Neuronal stem cell (in vitro differentiated cells): ENCODE results near the gene OSBPL3.

Experiments used
- DNase-seq: peaks from one replicate; pipeline ENCODE4 v3.0.0-alpha.2; 2013; ENCODE audit warnings: low spot score
- H2AFZ ChIP-seq: one replicate; pipeline ENCODE4 v1.6.1; 2013; ENCODE audit warnings: mild to moderate bottlenecking, low read length, inconsistent platforms
- H2AK5ac ChIP-seq: 2 replicates; pipeline ENCODE4 v1.6.1; 2013; ENCODE audit warnings: low read depth, mild to moderate bottlenecking, inconsistent platforms, low read length, moderate library complexity, mixed read lengths
- H2BK120ac ChIP-seq: 2 replicates; pipeline ENCODE4 v1.6.1; 2013; ENCODE audit warnings: low read depth, mild to moderate bottlenecking, inconsistent platforms, low read length, moderate library complexity, mixed read lengths
- H2BK12ac ChIP-seq: one replicate; pipeline ENCODE4 v1.6.1; 2013; ENCODE audit warnings: low read length, inconsistent platforms
- H2BK15ac ChIP-seq: 2 replicates; pipeline ENCODE4 v1.6.1; 2013; ENCODE audit warnings: mild to moderate bottlenecking, low read length, inconsistent platforms, mixed read lengths
- H2BK5ac ChIP-seq: one replicate; pipeline ENCODE4 v1.6.1; 2013; ENCODE audit warnings: inconsistent platforms, mild to moderate bottlenecking, low read length, moderate library complexity
- H3K14ac ChIP-seq: one replicate; pipeline ENCODE4 v1.6.1; 2013; ENCODE audit warnings: low read length, inconsistent platforms
- H3K18ac ChIP-seq: 2 replicates; pipeline ENCODE4 v1.6.1; 2013; ENCODE audit warnings: low read length, inconsistent platforms
- H3K23ac ChIP-seq: 2 replicates; pipeline ENCODE4 v1.6.1; 2013; ENCODE audit warnings: low read depth, mild to moderate bottlenecking, mixed read lengths, low read length, inconsistent platforms; ENCODE audit not compliant: poor library complexity
- H3K27ac ChIP-seq: replicated peaks from 3 replicates; pipeline ENCODE4 v1.5.1; 2013; ENCODE audit warnings: low read length, inconsistent platforms
- H3K27me3 ChIP-seq, 3 experiments: 2 replicates each; pipeline ENCODE4 v1.6.1; 2013; ENCODE audit warnings: low read length in 3 of 3, mild to moderate bottlenecking in 2 of 3, inconsistent platforms in 1 of 3, low read depth in 1 of 3, mixed read lengths in 1 of 3, moderate library complexity in 1 of 3; ENCODE audit not compliant: control insufficient read depth in 3 of 3, insufficient read depth in 3 of 3
- H3K36me3 ChIP-seq, 2 donors: replicated peaks in 1 of 2; 2 replicates each; pipeline ENCODE4 v1.6.1; 2013; ENCODE audit warnings: low read length in 2 of 2; ENCODE audit not compliant: control insufficient read depth in 2 of 2, insufficient read depth in 2 of 2
- H3K4ac ChIP-seq: 2 replicates; pipeline ENCODE4 v1.6.1; 2013; ENCODE audit warnings: inconsistent platforms, mild to moderate bottlenecking, low read length, moderate library complexity
- H3K4me1 ChIP-seq, 2 donors: 1 replicate in 1 of 2; 2 replicates in 1 of 2; pipeline ENCODE4 v1.6.1; 2013; ENCODE audit warnings: low read length in 2 of 2, low read depth in 1 of 2; ENCODE audit not compliant: control insufficient read depth in 2 of 2, insufficient read depth in 1 of 2
- H3K4me2 ChIP-seq: one replicate; pipeline ENCODE4 v1.6.1; 2013; ENCODE audit warnings: mild to moderate bottlenecking, low read length, inconsistent platforms; ENCODE audit not compliant: insufficient read depth, poor library complexity, severe bottlenecking
- H3K4me3 ChIP-seq, 2 donors: 2 replicates each; pipeline ENCODE4 v1.5.1; 2013; ENCODE audit warnings: low read length in 2 of 2, mild to moderate bottlenecking in 2 of 2, inconsistent platforms in 1 of 2, moderate library complexity in 1 of 2
- H3K79me1 ChIP-seq: one replicate; pipeline ENCODE4 v1.6.1; 2013; ENCODE audit warnings: low read depth, mild to moderate bottlenecking, inconsistent platforms, low read length, moderate library complexity
- H3K9ac ChIP-seq: one replicate; pipeline ENCODE4 v1.6.1; 2013; ENCODE audit warnings: mild to moderate bottlenecking, low read depth, low read length, inconsistent platforms; ENCODE audit not compliant: poor library complexity
- H3K9me3 ChIP-seq, 2 donors: replicated peaks in 1 of 2; 2 replicates each; pipeline versions ENCODE3 to v1.6.1; 2013; ENCODE audit warnings: low read length in 2 of 2, mild to moderate bottlenecking in 2 of 2, inconsistent platforms in 1 of 2, low read depth in 1 of 2, mixed read lengths in 1 of 2, moderate library complexity in 1 of 2; ENCODE audit not compliant: control insufficient read depth in 2 of 2, insufficient read depth in 1 of 2
- H4K8ac ChIP-seq: one replicate; pipeline ENCODE4 v1.6.1; 2013; ENCODE audit warnings: low read depth, mild to moderate bottlenecking, inconsistent platforms, low read length, moderate library complexity
- H4K91ac ChIP-seq: one replicate; pipeline ENCODE4 v1.6.1; 2013; ENCODE audit warnings: low read length, low read depth, mild to moderate bottlenecking, inconsistent platforms; ENCODE audit not compliant: poor library complexity
- WGBS, 2 donors: extraction: QIAGEN DNeasy Blood & Tissue Kit; methylation state at CpG; one replicate each; pipeline ENCODE4 v1.1.7; 2013; ENCODE audit warnings: missing lambda C conversion rate in 2 of 2, mixed read lengths in 1 of 2; ENCODE audit not compliant: insufficient read length in 2 of 2, insufficient replicate concordance in 1 of 2; ENCODE audit errors: extremely low coverage in 2 of 2; 5-methylcytosine and 5-hydroxymethylcytosine counted together

Gene OSBPL3

GRCh38 chr7:24877790-24878311, 102.1 kb downstream of the OSBPL3 start:
- Histone ChIP-seq H3K4me2 (no peak overlapping the region), H3K27ac (no peak overlapping the region), H2AFZ (no peak overlapping the region), H3K14ac (no peak overlapping the region), H2AK5ac (no peak overlapping the region), H3K23ac (no peak overlapping the region), H3K36me3 (peaks cover 0 to under 1% of the 10 kb centered on the region in 2 donors), H4K8ac (no peak overlapping the region), H3K9me3 (no peaks in the 10 kb centered on the region), H2BK12ac (no peak overlapping the region), H3K4ac (no peak overlapping the region), H2BK15ac (no peak overlapping the region), H3K18ac (no peak overlapping the region), H3K9ac (no peak overlapping the region), H3K27me3 (no peaks in the 10 kb centered on the region), H2BK5ac (no peak overlapping the region), H3K4me1 (peaks cover 2 to 14% of the 10 kb centered on the region in 2 donors), H2BK120ac (no peak overlapping the region), H3K79me1 (no peaks in the 10 kb centered on the region), H4K91ac (no peak overlapping the region), H3K4me3 (no peak overlapping the region)
- no peak for DNase-seq
- no CpG with 5 or more reads among the region's 4 CpGs for WGBS, 2 donors

- Histone ChIP-seq H3K18ac (no peak overlapping the region), H2BK120ac (no peak overlapping the region), H2BK5ac (no peak overlapping the region), H3K27ac (no peak overlapping the region), H3K9ac (no peak overlapping the region), H3K14ac (no peak overlapping the region), H2AK5ac (no peak overlapping the region), H3K79me1 (no peaks in the 10 kb centered on the region), H4K8ac (no peak overlapping the region), H2AFZ (no peak overlapping the region), H3K4me3 (no peak overlapping the region), H2BK15ac (no peak overlapping the region), H3K27me3 (no peaks in the 10 kb centered on the region), H3K9me3 (no peaks in the 10 kb centered on the region), H2BK12ac (no peak overlapping the region), H3K23ac (no peak overlapping the region), H3K4me1 (peaks cover 2 to 10% of the 10 kb centered on the region in 2 donors), H4K91ac (no peak overlapping the region), H3K4ac (no peak overlapping the region), H3K4me2 (no peak overlapping the region), H3K36me3 (peaks cover 0 to 22% of the 10 kb centered on the region in 2 donors)
- no CpG with 5 or more reads among the region's 6 CpGs for WGBS, 2 donors
- no peak for DNase-seq
These were observed 105.2 kb downstream of the OSBPL3 start for GRCh38 chr7:24874791-24875190.

- Histone ChIP-seq H2BK5ac (no peak overlapping the region), H3K4me3 (no peak overlapping the region), H3K27ac (no peak overlapping the region), H3K4me1 (peaks cover 2 to 9% of the 10 kb centered on the region in 2 donors), H3K18ac (no peak overlapping the region), H2AFZ (no peak overlapping the region), H2BK12ac (no peak overlapping the region), H2AK5ac (no peak overlapping the region), H3K14ac (no peak overlapping the region), H4K8ac (no peak overlapping the region), H3K4ac (no peak overlapping the region), H3K79me1 (no peaks in the 10 kb centered on the region), H3K27me3 (no peaks in the 10 kb centered on the region), H3K9ac (no peak overlapping the region), H3K9me3 (no peaks in the 10 kb centered on the region), H3K36me3 (peaks cover 0 to 30% of the 10 kb centered on the region in 2 donors), H4K91ac (no peak overlapping the region), H2BK15ac (no peak overlapping the region), H3K4me2 (no peak overlapping the region), H3K23ac (no peak overlapping the region), H2BK120ac (no peak overlapping the region)
- no peak for DNase-seq
- no CpG with 5 or more reads among the region's 4 CpGs for WGBS, 2 donors
These were observed 106.0 kb downstream of the OSBPL3 start for GRCh38 chr7:24873944-24874343.

- H4K8ac ChIP-seq: no peak overlapping the region
- H3K23ac ChIP-seq: no peak overlapping the region
- no peak overlapping the region for H2AFZ ChIP-seq
- peaks cover 0 to 2% of the 10 kb centered on the region in 2 donors for H3K4me1 ChIP-seq
- no peaks in the 10 kb centered on the region for H3K27me3 ChIP-seq
- H3K4ac ChIP-seq: no peak overlapping the region
- H3K14ac ChIP-seq: no peak overlapping the region
- H2BK5ac ChIP-seq: no peak overlapping the region
- no peak overlapping the region for H3K27ac ChIP-seq
- H4K91ac ChIP-seq: no peak overlapping the region
- H3K36me3 ChIP-seq: peaks cover 0 to 45% of the 10 kb centered on the region in 2 donors
- H2BK120ac ChIP-seq: no peak overlapping the region
- H3K4me3 ChIP-seq: no peak overlapping the region
- no peaks in the 10 kb centered on the region for H3K79me1 ChIP-seq
- no peaks in the 10 kb centered on the region for H3K9me3 ChIP-seq
- no peak overlapping the region for H2AK5ac ChIP-seq
- no peak overlapping the region for H2BK12ac ChIP-seq
- no peak for DNase-seq
- H2BK15ac ChIP-seq: no peak overlapping the region
- H3K18ac ChIP-seq: no peak overlapping the region
- no peak overlapping the region for H3K9ac ChIP-seq
- no peak overlapping the region for H3K4me2 ChIP-seq
These were observed 108.2 kb downstream of the OSBPL3 start for GRCh38 chr7:24871770-24872169.
